H1 (cell line): ENCODE results near the gene NME7. TPM values are rescaled to one million over a fixed set of nuclear protein-coding genes. Genes with fewer than 3 reads are reported as not detected.
A peak's percentile ranks its signal among the peaks of the same experiment; 100 is the strongest.

ENCODE experiments used
- CTCF ChIA-PET: fragments of 300-600 bp; sonication (Branson Sonifier 250); formaldehyde crosslinking; loops from one replicate; lab custom pipeline; 2021; ENCODE audit not compliant: partially characterized antibody; lab: Charles Lee
- POLR2A ChIA-PET: fragments of 300-600 bp; sonication (Branson Sonifier 250); formaldehyde crosslinking; loops from one replicate; lab custom pipeline; 2021; ENCODE audit warnings: inconsistent platforms; ENCODE audit not compliant: partially characterized antibody; lab: Charles Lee
- DNase-seq, 2 experiments: peaks; one replicate each; pipeline versions ENCODE4 v3.0.0 to v3.0.0-alpha.2; 2010 to 2022; ENCODE audit warnings: low spot score in 2 of 2, low read depth in 1 of 2, mixed read lengths in 1 of 2
- FAIRE-seq: peaks from 2 replicates; lab custom pipeline; 2011; peaks lifted over from hg19 to GRCh38; lab: Jason Lieb, UNC
- H2AFZ ChIP-seq: 2 replicates; pipeline ENCODE4 v1.8.1; 2012; ENCODE audit warnings: low read length, inconsistent platforms
- H2AK5ac ChIP-seq: 2 replicates; pipeline ENCODE4 v1.6.1; 2013; ENCODE audit warnings: low read depth, low read length
- H2BK120ac ChIP-seq: replicated peaks from 2 replicates; pipeline ENCODE3; 2013; ENCODE audit warnings: low read depth, low read length, inconsistent platforms
- H2BK12ac ChIP-seq: 2 replicates; pipeline ENCODE4 v1.6.1; 2013; ENCODE audit warnings: low read depth, low read length
- H2BK15ac ChIP-seq: 2 replicates; pipeline ENCODE4 v1.6.1; 2013; ENCODE audit warnings: low read length
- H2BK20ac ChIP-seq: 2 replicates; pipeline ENCODE4 v1.6.1; 2013; ENCODE audit warnings: low read length
- H2BK5ac ChIP-seq: 2 replicates; pipeline ENCODE4 v1.6.1; 2013; ENCODE audit warnings: low read depth, low read length
- H3K14ac ChIP-seq: 2 replicates; pipeline ENCODE4 v1.6.1; 2013; ENCODE audit warnings: inconsistent platforms; ENCODE audit not compliant: insufficient read length
- H3K18ac ChIP-seq: 2 replicates; pipeline ENCODE4 v1.6.1; 2013; ENCODE audit warnings: low read length; ENCODE audit errors: extremely low read depth
- H3K23ac ChIP-seq: 2 replicates; pipeline ENCODE4 v1.6.1; 2013; ENCODE audit warnings: inconsistent platforms; ENCODE audit not compliant: insufficient read length
- H3K23me2 ChIP-seq: 2 replicates; pipeline ENCODE4 v1.6.1; 2013; ENCODE audit warnings: low read depth, low read length
- H3K27ac ChIP-seq: 2 replicates; pipeline ENCODE4 v1.6.1; 2011; ENCODE audit warnings: low read depth, low read length, inconsistent platforms
- H3K27me3 ChIP-seq, 4 experiments: replicated peaks in 1 of 4; 1 replicate in 1 of 4; 2 replicates in 3 of 4; pipeline versions ENCODE4 v1.6.1 to v1.8.1; 2011 to 2013; ENCODE audit warnings: low read length in 3 of 4, mild to moderate bottlenecking in 3 of 4, inconsistent platforms in 2 of 4, mixed read lengths in 2 of 4, moderate library complexity in 1 of 4; ENCODE audit not compliant: control insufficient read depth in 3 of 4, insufficient read depth in 3 of 4; ENCODE audit errors: extremely low read depth in 1 of 4
- H3K36me3 ChIP-seq, 4 experiments: 2 replicates each; pipeline versions ENCODE4 v1.6.1 to v1.8.1; 2011 to 2013; ENCODE audit warnings: mild to moderate bottlenecking in 4 of 4, low read length in 3 of 4, moderate library complexity in 2 of 4, control low read depth in 1 of 4, inconsistent platforms in 1 of 4; ENCODE audit not compliant: insufficient read depth in 4 of 4, control insufficient read depth in 2 of 4
- H3K4ac ChIP-seq: replicated peaks from 2 replicates; pipeline ENCODE3; 2013; ENCODE audit warnings: low read length, low read depth, mixed read lengths, inconsistent platforms; ENCODE audit not compliant: insufficient read length
- H3K4me1 ChIP-seq, 4 experiments: replicated peaks in 1 of 4; 1 replicate in 1 of 4; 2 replicates in 3 of 4; pipeline versions ENCODE4 v1.6.1 to v1.8.1; 2011 to 2013; ENCODE audit warnings: low read length in 3 of 4, inconsistent platforms in 2 of 4, mixed read lengths in 1 of 4; ENCODE audit not compliant: insufficient read depth in 4 of 4, control insufficient read depth in 3 of 4
- H3K4me2 ChIP-seq, 2 experiments: 2 replicates each; pipeline versions ENCODE4 v1.6.1 to v1.8.1; 2011 to 2013; ENCODE audit warnings: low read depth in 2 of 2, low read length in 2 of 2, control low read depth in 1 of 2, inconsistent platforms in 1 of 2, mild to moderate bottlenecking in 1 of 2; ENCODE audit not compliant: insufficient read depth in 1 of 2
- H3K4me3 ChIP-seq, 4 experiments: fragments of 200-600, 300-600 bp in 1 of 4; sonication (generic), shearing (Covaris generic), sonication (Bioruptor Twin) in 1 of 4; 2 replicates each; pipeline versions ENCODE4 v1.5.1 to v1.8.1; 2011 to 2016; ENCODE audit warnings: low read length in 4 of 4, low read depth in 3 of 4, control low read depth in 2 of 4, inconsistent platforms in 2 of 4, mild to moderate bottlenecking in 2 of 4, mixed read lengths in 1 of 4, moderate library complexity in 1 of 4; ENCODE audit not compliant: insufficient read depth in 2 of 4; ENCODE audit errors: extremely low read depth in 1 of 4
- H3K56ac ChIP-seq: replicated peaks from 2 replicates; pipeline ENCODE3; 2013; ENCODE audit warnings: low read depth, mild to moderate bottlenecking, mixed read lengths, low read length, inconsistent platforms; ENCODE audit not compliant: insufficient read length
- H3K79me1 ChIP-seq: 2 replicates; pipeline ENCODE4 v1.6.1; 2013; ENCODE audit warnings: low read depth, low read length, control low read depth
- H3K79me2 ChIP-seq, 2 experiments: 2 replicates each; pipeline versions ENCODE4 v1.6.1 to v1.8.1; 2012 to 2013; ENCODE audit warnings: low read length in 2 of 2, mild to moderate bottlenecking in 2 of 2, inconsistent platforms in 1 of 2; ENCODE audit not compliant: insufficient read depth in 2 of 2, control insufficient read depth in 1 of 2
- H3K9ac ChIP-seq, 4 experiments: replicated peaks in 1 of 4; 1 replicate in 1 of 4; 2 replicates in 3 of 4; pipeline versions ENCODE4 v1.6.1 to v1.8.1; 2011 to 2013; ENCODE audit warnings: low read depth in 3 of 4, low read length in 3 of 4, control low read depth in 2 of 4, mild to moderate bottlenecking in 2 of 4, moderate library complexity in 2 of 4, inconsistent platforms in 1 of 4; ENCODE audit errors: extremely low read depth in 1 of 4
- H3K9me3 ChIP-seq, 2 experiments: 2 replicates each; pipeline versions ENCODE4 v1.6.1 to v1.8.1; 2012 to 2013; ENCODE audit warnings: mild to moderate bottlenecking in 2 of 2, moderate library complexity in 2 of 2, control low read depth in 1 of 2, inconsistent platforms in 1 of 2, low read depth in 1 of 2, low read length in 1 of 2, mixed read lengths in 1 of 2; ENCODE audit not compliant: insufficient read depth in 2 of 2
- H4K20me1 ChIP-seq, 2 experiments: replicated peaks in 1 of 2; 2 replicates each; pipeline versions ENCODE3 to v1.8.1; 2011 to 2013; ENCODE audit warnings: inconsistent platforms in 2 of 2, low read length in 2 of 2, mild to moderate bottlenecking in 1 of 2; ENCODE audit not compliant: insufficient read depth in 2 of 2, control insufficient read depth in 1 of 2
- H4K5ac ChIP-seq: 2 replicates; pipeline ENCODE4 v1.6.1; 2013; ENCODE audit warnings: low read length, low read depth, mixed read lengths, inconsistent platforms; ENCODE audit not compliant: insufficient read length
- H4K8ac ChIP-seq: 2 replicates; pipeline ENCODE4 v1.8.0; 2013; ENCODE audit warnings: mild to moderate bottlenecking, moderate library complexity, low read length, inconsistent platforms; ENCODE audit not compliant: insufficient read depth; ENCODE audit errors: extremely low read depth
- H4K91ac ChIP-seq: replicated peaks from 2 replicates; pipeline ENCODE3; 2013; ENCODE audit warnings: low read length, mixed read lengths, inconsistent platforms; ENCODE audit not compliant: insufficient read length
- BACH1 ChIP-seq: IDR thresholded peaks from 2 replicates; pipeline ENCODE4 v1.6.1; 2012; ENCODE audit warnings: low read length, improper control_type of control experiment
- EZH2 ChIP-seq: fragments of 200-600 bp; sonication (generic); IDR thresholded peaks from 2 replicates; pipeline ENCODE4 v1.7.1; 2012; ENCODE audit warnings: low read depth, mild to moderate bottlenecking, moderate library complexity, low read length, inconsistent platforms; ENCODE audit not compliant: severe bottlenecking
- FOSL1 ChIP-seq: IDR thresholded peaks from 2 replicates; pipeline ENCODE4 v1.6.1; 2011; ENCODE audit warnings: mild to moderate bottlenecking, low read depth, low read length, moderate library complexity; ENCODE audit not compliant: insufficient read depth
- HDAC6 ChIP-seq: IDR thresholded peaks from one replicate; pipeline ENCODE4 v1.7.1; 2012; ENCODE audit warnings: low read depth, mild to moderate bottlenecking, inconsistent platforms, low read length, moderate library complexity
- JUN ChIP-seq: IDR thresholded peaks from 2 replicates; pipeline ENCODE4 v1.6.1; 2011; ENCODE audit warnings: low read depth, mild to moderate bottlenecking, improper control_type of control experiment, low read length
- RAD21 ChIP-seq, 2 experiments: IDR thresholded peaks in 1 of 2; conservative IDR thresholded peaks in 1 of 2; 2 replicates each; pipeline ENCODE4 v1.6.1; 2011; ENCODE audit warnings: low read depth in 2 of 2, low read length in 2 of 2, improper control_type of control experiment in 1 of 2, inconsistent platforms in 1 of 2, mild to moderate bottlenecking in 1 of 2, moderate library complexity in 1 of 2
- SP1 ChIP-seq: IDR thresholded peaks from 2 replicates; pipeline ENCODE4 v1.6.1; 2011; ENCODE audit warnings: low read depth, low read length
- SP4 ChIP-seq: IDR thresholded peaks from 2 replicates; pipeline ENCODE4 v1.6.1; 2012; ENCODE audit warnings: low read length, inconsistent platforms
- YY1 ChIP-seq: IDR thresholded peaks from 2 replicates; pipeline ENCODE4 v1.6.1; 2011; ENCODE audit warnings: low read depth, mild to moderate bottlenecking, low read length
- ZNF274 ChIP-seq: IDR thresholded peaks from 2 replicates; pipeline ENCODE4 v1.7.0; 2012; ENCODE audit warnings: low read length, borderline replicate concordance; ENCODE audit errors: extremely low read depth
- WGBS, 2 experiments: shearing (Covaris generic) in 1 of 2; methylation state at CpG; one replicate each; pipeline versions ENCODE4 v1.1.6 to v1.1.7; 2013 to 2015; ENCODE audit warnings: low lambda C conversion rate in 2 of 2, mixed read lengths in 2 of 2, inconsistent platforms in 1 of 2, low coverage in 1 of 2, missing lambda C conversion rate in 1 of 2; ENCODE audit not compliant: insufficient replicate concordance in 2 of 2, insufficient coverage in 1 of 2, insufficient read length in 1 of 2; ENCODE audit errors: extremely low coverage in 1 of 2, missing lambda C conversion rate in 1 of 2; 5-methylcytosine and 5-hydroxymethylcytosine counted together
- polyA plus RNA-seq, 7 experiments: library from polyadenylated mRNA; depleted of rRNA in 3 of 7; stranded (reverse) in 5 of 7; unstranded in 2 of 7; fragments of >200 nt in 5 of 7; fragments of 200-250 nt in 2 of 7; gene quantifications; 1 replicate in 5 of 7; 2 replicates in 1 of 7; 4 replicates in 1 of 7; pipeline versions ENCODE4 v1.2.1 to v1.2.3, GENCODE V29; 2011 to 2013; ENCODE audit warnings: missing spikeins in 2 of 7, mixed read lengths in 2 of 7
- total RNA-seq: library from RNA; stranded (reverse); fragmentation: NEBNext Ultra II Directional; extraction: Animal tissue kit (Norgen Biotek cat#: 25700); gene quantifications from 2 replicates; pipeline ENCODE4 v1.2.1, GENCODE V29; 2021
- TF ChIP-seq, protein P1 (sequence below): IDR thresholded peaks from 2 replicates; pipeline ENCODE4 v1.6.1; 2011; ENCODE audit warnings: low read length, improper control_type of control experiment

NME7 gene
- total and polyA plus RNA-seq, 2 of the 8 experiments (the other 6 are each of a cell fraction or from before 2014, with no cell fraction given) = 11.6 to 28.5 TPM

GRCh38 chr1:169113613-169114119, 253.9 kb downstream of the NME7 start:
- Histone ChIP-seq H3K79me1 (peaks cover 7% of the 10 kb centered on the region; the same call in 1 of the 2 replicates), H3K4ac (no peak overlapping the region), H3K9me3 (no peaks in the 10 kb centered on the region), H2AK5ac (peak overlapping the region; percentile 45; the same call in 1 of the 2 replicates), H3K27ac (peak overlapping the region; percentile 30; the same call in 1 of the 2 replicates), H2BK12ac (peak overlapping the region; percentile 30; the same call in 1 of the 2 replicates), H3K4me1 (peaks cover 8 to 22% (median 18%) of the 10 kb centered on the region in 4 experiments), H3K56ac (peak overlapping the region; percentile 24), H3K14ac (no peak overlapping the region), H4K91ac (no peak overlapping the region), H3K36me3 (peaks cover 2 to 39% (median 15%) of the 10 kb centered on the region in 4 experiments; a peak in 6 of 8 replicates), H4K20me1 (peaks cover 5 to 11% of the 10 kb centered on the region in 2 experiments), H3K4me2 (peak overlapping the region; percentile 46 to 58), H2BK5ac (peak overlapping the region; percentile 92; the same call in 1 of the 2 replicates), H4K5ac (peak overlapping the region; percentile 53), H4K8ac (no peak overlapping the region), H3K27me3 (no peaks in the 10 kb centered on the region), H2BK120ac (no peak overlapping the region), H3K23me2 (peaks cover 2% of the 10 kb centered on the region; the same call in 1 of the 2 replicates), H3K18ac (peak overlapping the region; percentile 86), H3K9ac (no peak overlapping the region; a peak in 2 of 7 replicates), H2AFZ (no peak overlapping the region), H3K4me3 (peak overlapping the region in 2 of 4 experiments; percentile 2 to 48; a peak in 2 of 8 replicates), H2BK15ac (no peak overlapping the region), H3K23ac (no peak overlapping the region), H2BK20ac (no peak overlapping the region), H3K79me2 (peaks cover 9 to 73% of the 10 kb centered on the region in 2 experiments)
- DNase-seq (peak in 1 of 2 experiments; percentile 29), FAIRE-seq (no peak)
- 73% methylated on average over 4 of the region's 4 CpGs; no CpG with 5 or more reads in 1 of the 2 experiments for WGBS, 2 experiments
- ChIA-PET POLR2A (no interaction called here), CTCF (interaction anchor here (1.2 kb wide), 1 partner anchor 235 kb away, joined by 3 read pairs; no protein-coding TSS in a partner anchor)
- TF ChIP-seq ZNF274 = no peak
- TF ChIP-seq YY1 = 0 out of 2 replicates have a peak, but pooled peaks have one; percentile 31
- TF ChIP-seq JUN = no peak
- no peak for TF ChIP-seq EZH2
- TF ChIP-seq SP1 = 0 out of 2 replicates have a peak, but pooled peaks have one; percentile 31
- no peak for TF ChIP-seq SP4
- TF ChIP-seq BACH1 = no peak
- TF ChIP-seq, protein P1, sequence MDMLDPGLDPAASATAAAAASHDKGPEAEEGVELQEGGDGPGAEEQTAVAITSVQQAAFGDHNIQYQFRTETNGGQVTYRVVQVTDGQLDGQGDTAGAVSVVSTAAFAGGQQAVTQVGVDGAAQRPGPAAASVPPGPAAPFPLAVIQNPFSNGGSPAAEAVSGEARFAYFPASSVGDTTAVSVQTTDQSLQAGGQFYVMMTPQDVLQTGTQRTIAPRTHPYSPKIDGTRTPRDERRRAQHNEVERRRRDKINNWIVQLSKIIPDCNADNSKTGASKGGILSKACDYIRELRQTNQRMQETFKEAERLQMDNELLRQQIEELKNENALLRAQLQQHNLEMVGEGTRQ = no peak
- no peak for TF ChIP-seq HDAC6
- TF ChIP-seq RAD21 (IDR thresholded peaks at IDR 0.05 in 1 of 2, conservative IDR thresholded peaks at IDR 0.05 in 1 of 2; ENCODE audit: low read depth in 2 of 2, low read length in 2 of 2) = peak; percentile 5 to 18; a peak in 1 of 4 replicates
- no peak for TF ChIP-seq FOSL1
